CD4-positive, alpha-beta T cell treated with Interferon alpha-2 for 1 hour (primary cell): Measurements from ENCODE around the gene GALM.

ENCODE experiments used
- DNase-seq, 2 donors: peaks; one replicate each; pipeline ENCODE4 v3.0.0-alpha.2; 2020 to 2022

Gene GALM

DNA sequence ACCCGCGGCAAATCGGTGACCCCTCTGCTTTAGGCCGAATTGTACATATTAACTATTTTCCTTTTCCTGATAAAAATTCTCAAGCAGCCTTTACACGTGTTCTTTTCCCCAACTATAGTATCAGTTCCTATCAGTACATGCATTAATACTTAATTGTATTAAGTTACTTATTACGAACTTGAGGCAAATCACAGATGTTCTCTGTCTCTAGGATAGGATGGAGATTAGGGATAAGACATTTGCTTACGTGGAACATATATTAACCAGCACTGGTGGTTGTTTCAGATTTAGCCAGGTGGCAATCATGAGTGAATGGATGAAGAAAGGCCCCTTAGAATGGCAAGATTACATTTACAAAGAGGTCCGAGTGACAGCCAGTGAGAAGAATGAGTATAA is 112.8 kb downstream of the GALM start:
- DNase-seq = no peak

DNA sequence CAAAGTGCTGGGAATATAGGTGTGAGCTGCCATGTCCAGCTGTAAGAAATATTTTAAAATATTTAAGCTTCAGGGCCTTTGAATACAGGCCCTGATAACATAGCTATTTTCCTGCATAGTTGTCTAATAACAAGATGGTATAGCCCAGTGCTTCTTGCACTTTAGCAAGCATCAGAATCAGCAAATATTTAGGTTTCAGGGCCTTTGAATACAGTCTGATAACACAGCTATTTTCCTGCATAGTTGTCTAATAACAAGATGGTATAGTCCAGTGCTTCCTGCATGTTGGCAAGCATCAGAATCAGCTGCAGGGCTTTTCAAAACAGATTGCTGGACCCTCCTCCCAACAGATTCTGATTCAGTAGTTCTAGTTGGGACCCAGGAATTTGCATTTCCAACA is 117.7 kb downstream of the GALM start:
- no peak for DNase-seq
